Testis (tissue), 2 donors: ENCODE data around the gene POLR1E.

Source experiments
- POLR2A ChIP-seq: fragments of 450-650 bp; IDR thresholded peaks from one replicate; pipeline ENCODE4 v1.6.1; 2017; ENCODE audit warnings: antibody characterized with exemption, mild to moderate bottlenecking, moderate library complexity
- TF ChIP-seq, protein P1 (sequence below), 3 experiments: fragments of 450-650 bp in 2 of 3; fragments of 200-600 bp in 1 of 3; sonication (generic) in 1 of 3; IDR thresholded peaks; one replicate each; pipeline ENCODE4 v1.5.1; 2016 to 2019; ENCODE audit warnings: antibody characterized with exemption in 3 of 3, mild to moderate bottlenecking in 2 of 3, moderate library complexity in 1 of 3

DNA sequence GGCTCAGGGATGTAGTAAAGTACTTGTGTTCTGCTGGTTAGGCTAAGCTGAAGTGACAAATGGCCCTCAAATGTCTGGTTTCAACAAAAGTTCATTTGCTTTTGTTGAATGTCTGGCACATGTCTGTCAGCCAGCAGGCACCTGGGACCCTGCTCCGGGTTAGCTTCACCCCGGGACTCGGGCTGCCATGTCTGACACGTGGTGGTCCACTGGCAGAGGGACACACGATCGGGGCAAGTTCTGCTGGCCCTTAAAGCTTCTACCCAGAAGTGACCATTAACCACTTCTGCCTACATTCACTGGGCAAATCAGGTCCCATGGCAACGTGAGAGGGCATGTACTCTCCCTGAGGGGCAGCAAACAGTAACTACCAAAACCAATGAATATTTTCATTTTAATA lies 23.8 kb downstream of the POLR1E start:
- TF ChIP-seq, protein P1, sequence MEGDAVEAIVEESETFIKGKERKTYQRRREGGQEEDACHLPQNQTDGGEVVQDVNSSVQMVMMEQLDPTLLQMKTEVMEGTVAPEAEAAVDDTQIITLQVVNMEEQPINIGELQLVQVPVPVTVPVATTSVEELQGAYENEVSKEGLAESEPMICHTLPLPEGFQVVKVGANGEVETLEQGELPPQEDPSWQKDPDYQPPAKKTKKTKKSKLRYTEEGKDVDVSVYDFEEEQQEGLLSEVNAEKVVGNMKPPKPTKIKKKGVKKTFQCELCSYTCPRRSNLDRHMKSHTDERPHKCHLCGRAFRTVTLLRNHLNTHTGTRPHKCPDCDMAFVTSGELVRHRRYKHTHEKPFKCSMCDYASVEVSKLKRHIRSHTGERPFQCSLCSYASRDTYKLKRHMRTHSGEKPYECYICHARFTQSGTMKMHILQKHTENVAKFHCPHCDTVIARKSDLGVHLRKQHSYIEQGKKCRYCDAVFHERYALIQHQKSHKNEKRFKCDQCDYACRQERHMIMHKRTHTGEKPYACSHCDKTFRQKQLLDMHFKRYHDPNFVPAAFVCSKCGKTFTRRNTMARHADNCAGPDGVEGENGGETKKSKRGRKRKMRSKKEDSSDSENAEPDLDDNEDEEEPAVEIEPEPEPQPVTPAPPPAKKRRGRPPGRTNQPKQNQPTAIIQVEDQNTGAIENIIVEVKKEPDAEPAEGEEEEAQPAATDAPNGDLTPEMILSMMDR (IDR thresholded peaks at IDR 0.05), result no peak
- TF ChIP-seq POLR2A, result no peak
